Mesendoderm (in vitro differentiated cells): Measurements from ENCODE around the gene MAD1L1.

ENCODE experiments used
- DNase-seq: peaks from one replicate; pipeline ENCODE4 v3.0.0; 2013
- H2AK5ac ChIP-seq: 2 replicates; pipeline ENCODE4 v1.6.1; 2013; ENCODE audit warnings: low read length, inconsistent platforms
- H2BK120ac ChIP-seq: 2 replicates; pipeline ENCODE4 v1.6.1; 2013; ENCODE audit warnings: low read depth, mild to moderate bottlenecking, low read length, moderate library complexity, mixed read lengths
- H2BK15ac ChIP-seq: replicated peaks from 2 replicates; pipeline ENCODE4 v1.6.1; 2013; ENCODE audit warnings: low read depth, mild to moderate bottlenecking, moderate library complexity
- H2BK5ac ChIP-seq: 2 replicates; pipeline ENCODE4 v1.6.1; 2013; ENCODE audit warnings: low read length, inconsistent platforms
- H3K18ac ChIP-seq: 2 replicates; pipeline ENCODE4 v1.6.1; 2013; ENCODE audit warnings: mild to moderate bottlenecking, low read length, mixed read lengths
- H3K23ac ChIP-seq: one replicate; pipeline ENCODE4 v1.6.1; 2013; ENCODE audit warnings: low read length
- H3K27ac ChIP-seq: 2 replicates; pipeline ENCODE4 v1.5.1; 2013; ENCODE audit warnings: low read depth, mild to moderate bottlenecking, inconsistent platforms, low read length, moderate library complexity
- H3K27me3 ChIP-seq: 2 replicates; pipeline ENCODE4 v1.6.1; 2013; ENCODE audit warnings: low read length, control low read depth, mild to moderate bottlenecking, inconsistent platforms; ENCODE audit not compliant: insufficient read depth, poor library complexity
- H3K36me3 ChIP-seq: 2 replicates; pipeline ENCODE4 v1.6.1; 2013; ENCODE audit warnings: low read length, inconsistent platforms; ENCODE audit not compliant: control insufficient read depth, insufficient read depth
- H3K4ac ChIP-seq: one replicate; pipeline ENCODE4 v1.6.1; 2013; ENCODE audit warnings: low read depth, mild to moderate bottlenecking, low read length, moderate library complexity
- H3K4me1 ChIP-seq: 2 replicates; pipeline ENCODE4 v1.6.1; 2013; ENCODE audit warnings: low read depth, low read length, inconsistent platforms; ENCODE audit not compliant: control insufficient read depth
- H3K4me2 ChIP-seq: 2 replicates; pipeline ENCODE4 v1.6.1; 2013; ENCODE audit warnings: low read length
- H3K4me3 ChIP-seq: 2 replicates; pipeline ENCODE4 v1.5.1; 2013; ENCODE audit warnings: mild to moderate bottlenecking, low read length
- H3K56ac ChIP-seq: one replicate; pipeline ENCODE4 v1.6.1; 2013; ENCODE audit warnings: low read length
- H3K79me1 ChIP-seq: 2 replicates; pipeline ENCODE4 v1.6.1; 2013; ENCODE audit warnings: low read length, inconsistent platforms
- H3K79me2 ChIP-seq: 2 replicates; pipeline ENCODE4 v1.6.1; 2013; ENCODE audit warnings: mild to moderate bottlenecking, low read length; ENCODE audit not compliant: control insufficient read depth, insufficient read depth
- H3K9ac ChIP-seq: 2 replicates; pipeline ENCODE4 v1.6.1; 2013; ENCODE audit warnings: low read length, inconsistent platforms
- H4K5ac ChIP-seq: one replicate; pipeline ENCODE4 v1.6.1; 2013; ENCODE audit warnings: low read length
- H4K8ac ChIP-seq: one replicate; pipeline ENCODE4 v1.6.1; 2013; ENCODE audit warnings: low read depth, mild to moderate bottlenecking, control low read depth, low read length, moderate library complexity
- WGBS: extraction: QIAGEN DNeasy Blood & Tissue Kit; methylation state at CpG from one replicate; pipeline ENCODE4 v1.1.7; 2013; ENCODE audit warnings: low lambda C conversion rate, missing lambda C conversion rate; ENCODE audit not compliant: insufficient coverage; ENCODE audit errors: extremely low coverage; 5-methylcytosine and 5-hydroxymethylcytosine counted together

MAD1L1 gene

GRCh38 chr7:1847260-1848001 lies 385.3 kb downstream of the MAD1L1 start:
- no peak overlapping the region for H2AK5ac ChIP-seq
- H3K4ac ChIP-seq, result no peak overlapping the region
- H3K56ac ChIP-seq, result peak overlapping the region; percentile 22
- no peak overlapping the region for H3K9ac ChIP-seq
- no peaks in the 10 kb centered on the region for H3K79me2 ChIP-seq
- H3K18ac ChIP-seq, result no peak overlapping the region
- H3K23ac ChIP-seq, result no peak overlapping the region
- no peak overlapping the region for H3K4me2 ChIP-seq
- peak overlapping the region; percentile 15 for H3K27ac ChIP-seq
- no peak for DNase-seq
- H2BK15ac ChIP-seq, result no peak overlapping the region
- no CpG with 5 or more reads among the region's 30 CpGs for WGBS
- H4K8ac ChIP-seq, result no peak overlapping the region
- no peaks in the 10 kb centered on the region for H3K27me3 ChIP-seq
- no peak overlapping the region for H4K5ac ChIP-seq
- peaks cover 1% of the 10 kb centered on the region for H3K79me1 ChIP-seq
- peaks cover 4% of the 10 kb centered on the region for H3K4me1 ChIP-seq
- no peak overlapping the region for H2BK120ac ChIP-seq
- no peaks in the 10 kb centered on the region for H3K36me3 ChIP-seq
- peak overlapping the region; percentile 43 for H2BK5ac ChIP-seq
- H3K4me3 ChIP-seq, result no peak overlapping the region

- Histone ChIP-seq H3K79me1 (peaks cover 1% of the 10 kb centered on the region), H3K79me2 (no peaks in the 10 kb centered on the region), H4K5ac (no peak overlapping the region), H3K4ac (no peak overlapping the region), H3K18ac (no peak overlapping the region), H3K27me3 (no peaks in the 10 kb centered on the region), H4K8ac (no peak overlapping the region), H2BK15ac (no peak overlapping the region), H3K56ac (peak overlapping the region; percentile 9), H2BK5ac (no peak overlapping the region), H3K36me3 (no peaks in the 10 kb centered on the region), H2AK5ac (peak overlapping the region; percentile 58), H3K4me3 (no peak overlapping the region), H2BK120ac (no peak overlapping the region), H3K4me2 (no peak overlapping the region), H3K4me1 (peaks cover 4% of the 10 kb centered on the region), H3K23ac (peak overlapping the region; percentile 66), H3K27ac (peak overlapping the region; percentile 15), H3K9ac (no peak overlapping the region)
- no CpG with 5 or more reads among the region's 29 CpGs for WGBS
- peak; percentile 85 for DNase-seq
Measured at GRCh38 chr7:1846331-1847065, 386.2 kb downstream of the MAD1L1 start.

DNA sequence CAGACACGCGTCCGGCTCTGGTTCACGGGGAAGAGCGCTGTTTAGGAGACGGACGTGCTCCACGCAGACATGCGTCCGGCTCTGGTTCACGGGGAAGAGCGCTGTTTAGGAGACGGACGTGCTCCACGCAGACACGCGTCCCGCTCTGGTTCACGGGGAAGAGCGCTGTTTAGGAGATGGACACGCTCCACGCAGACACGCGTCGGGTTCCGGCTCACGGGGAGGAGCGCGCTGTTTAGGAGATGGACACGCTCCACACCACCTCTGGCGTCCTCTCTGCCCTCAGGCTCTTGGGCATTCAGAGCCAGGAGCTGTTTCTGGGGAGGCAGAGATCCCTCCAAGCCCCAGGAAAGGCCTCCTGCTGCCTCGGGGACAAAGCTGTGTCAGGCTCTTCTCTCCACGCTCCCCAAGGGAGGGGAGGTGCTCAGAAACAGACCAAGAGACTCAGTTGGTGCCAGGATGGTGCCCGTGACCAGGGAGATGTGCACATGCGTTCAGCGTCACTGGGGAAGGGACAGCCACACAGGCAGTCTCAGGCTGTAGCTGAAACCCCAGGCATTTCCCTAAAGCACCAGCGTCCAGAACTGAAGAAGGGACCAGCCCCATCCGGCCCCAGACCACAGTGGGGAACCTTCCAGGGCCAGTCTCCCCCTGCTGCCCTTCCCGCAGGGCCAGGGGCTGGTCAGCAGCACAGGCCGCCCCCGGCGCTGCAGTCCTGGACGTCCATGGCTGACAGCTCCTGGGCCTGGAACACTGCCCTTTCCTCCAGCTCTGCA lies 387.0 kb downstream of the MAD1L1 start:
- Histone ChIP-seq H2BK120ac (no peak overlapping the region), H3K4me1 (peaks cover 4% of the 10 kb centered on the region), H4K5ac (no peak overlapping the region), H2BK15ac (no peak overlapping the region), H3K18ac (no peak overlapping the region), H3K56ac (peak overlapping the region; percentile 9), H3K4me3 (no peak overlapping the region), H3K79me1 (peaks cover 1% of the 10 kb centered on the region), H3K23ac (peak overlapping the region; percentile 66), H2AK5ac (peak overlapping the region; percentile 58), H4K8ac (no peak overlapping the region), H2BK5ac (peak overlapping the region; percentile 31), H3K9ac (no peak overlapping the region), H3K79me2 (no peaks in the 10 kb centered on the region), H3K36me3 (no peaks in the 10 kb centered on the region), H3K4ac (no peak overlapping the region), H3K4me2 (no peak overlapping the region), H3K27me3 (no peaks in the 10 kb centered on the region), H3K27ac (no peak overlapping the region)
- DNase-seq, result no peak
- no CpG with 5 or more reads among the region's 43 CpGs for WGBS

- no peak overlapping the region for H3K9ac ChIP-seq
- no peak overlapping the region for H2BK120ac ChIP-seq
- H3K18ac ChIP-seq, result no peak overlapping the region
- no CpG with 5 or more reads among the region's 16 CpGs for WGBS
- no peak overlapping the region for H3K4me3 ChIP-seq
- H4K5ac ChIP-seq, result no peak overlapping the region
- H3K27ac ChIP-seq, result no peak overlapping the region
- no peak overlapping the region for H3K4me2 ChIP-seq
- H3K36me3 ChIP-seq, result no peaks in the 10 kb centered on the region
- DNase-seq, result no peak
- no peak overlapping the region for H2BK15ac ChIP-seq
- H3K27me3 ChIP-seq, result no peaks in the 10 kb centered on the region
- no peak overlapping the region for H4K8ac ChIP-seq
- no peak overlapping the region for H2AK5ac ChIP-seq
- peaks cover 1% of the 10 kb centered on the region for H3K79me1 ChIP-seq
- no peaks in the 10 kb centered on the region for H3K79me2 ChIP-seq
- H3K23ac ChIP-seq, result no peak overlapping the region
- H3K4me1 ChIP-seq, result peaks cover 4% of the 10 kb centered on the region
- no peak overlapping the region for H2BK5ac ChIP-seq
- H3K4ac ChIP-seq, result no peak overlapping the region
- peak overlapping the region; percentile 9 for H3K56ac ChIP-seq
Measured at GRCh38 chr7:1844951-1845390, 387.8 kb downstream of the MAD1L1 start.

DNA sequence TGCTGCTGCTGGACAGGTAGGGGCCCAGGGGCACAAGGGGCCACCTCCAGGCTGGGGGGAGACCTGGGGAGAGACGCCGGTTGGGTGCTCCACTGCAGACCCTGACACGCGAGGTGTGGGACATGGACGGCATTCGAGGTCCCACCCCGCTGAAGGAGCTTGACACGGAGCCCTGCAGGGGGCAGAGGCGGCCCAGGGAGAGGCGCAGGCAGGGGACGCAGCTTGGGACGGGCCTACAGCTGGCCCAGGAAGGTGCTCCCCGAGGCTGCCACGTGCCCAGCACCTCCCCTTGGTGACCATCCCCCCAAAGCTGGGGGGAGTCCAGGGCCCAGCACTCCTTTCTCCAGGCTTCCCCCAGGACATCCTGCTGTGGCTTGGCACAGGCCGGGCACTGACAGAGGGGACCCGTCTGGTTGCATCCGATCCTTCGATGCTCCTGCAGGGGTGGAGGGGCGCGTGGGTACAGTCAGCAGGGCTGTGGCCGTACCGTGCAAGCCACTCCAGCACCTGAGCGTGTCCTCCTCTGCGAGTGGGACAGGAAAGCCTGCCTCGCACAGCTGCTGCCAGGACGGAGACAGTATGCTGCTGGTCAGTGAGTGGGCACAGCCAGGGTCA lies 388.3 kb downstream of the MAD1L1 start:
- Histone ChIP-seq H3K79me1 (peaks cover 1% of the 10 kb centered on the region), H3K23ac (no peak overlapping the region), H2BK120ac (no peak overlapping the region), H3K4me3 (no peak overlapping the region), H2BK15ac (no peak overlapping the region), H3K79me2 (no peaks in the 10 kb centered on the region), H3K4ac (no peak overlapping the region), H3K18ac (no peak overlapping the region), H3K27ac (no peak overlapping the region), H3K4me2 (no peak overlapping the region), H4K5ac (no peak overlapping the region), H3K9ac (no peak overlapping the region), H4K8ac (no peak overlapping the region), H3K4me1 (peaks cover 4% of the 10 kb centered on the region), H3K56ac (peak overlapping the region; percentile 9), H2AK5ac (no peak overlapping the region), H3K27me3 (no peaks in the 10 kb centered on the region), H2BK5ac (no peak overlapping the region), H3K36me3 (no peaks in the 10 kb centered on the region)
- DNase-seq, result no peak
- WGBS, result no CpG with 5 or more reads among the region's 26 CpGs
